T-cell (primary cell): ENCODE results near the gene DAB2IP. TPM values are rescaled to one million over a fixed set of nuclear protein-coding genes. Genes with fewer than 3 reads are reported as not detected.

ENCODE experiments used
- ATAC-seq, 4 experiments: fragments of 200-7000 bp in 3 of 4; fragments of 150-1000 bp in 1 of 4; cut with Tn5 transposase; replicated peaks in 1 of 4; 1 replicate in 3 of 4; 2 replicates in 1 of 4; pipeline ENCODE4 v1.10.0; 2021; ENCODE audit warnings: moderate library complexity in 3 of 4, mild to moderate bottlenecking in 2 of 4, moderate number of reproducible peaks in 1 of 4
- CTCF ChIA-PET, 2 donors: fragments of 300-600 bp; sonication (Branson Sonifier 250); formaldehyde crosslinking; loops; one replicate each; lab custom pipeline; 2022; ENCODE audit warnings: antibody characterized with exemption in 2 of 2; lab: Charles Lee
- POLR2A ChIA-PET, 2 donors: fragments of 300-600 bp; sonication (Branson Sonifier 250); formaldehyde crosslinking; loops; one replicate each; lab custom pipeline; 2022; ENCODE audit warnings: antibody characterized with exemption in 2 of 2; lab: Charles Lee
- DNase-seq, 35 experiments: peaks; one replicate each; pipeline versions ENCODE4 v3.0.0 to v3.0.0-alpha.2; 2013 to 2023
- H3K27ac ChIP-seq: one replicate; pipeline ENCODE4 v1.5.1; 2013; ENCODE audit warnings: low read length
- H3K27me3 ChIP-seq, 2 experiments: replicated peaks in 1 of 2; 1 replicate in 1 of 2; 2 replicates in 1 of 2; pipeline versions ENCODE4 v1.6.1 to v1.7.0; 2013; ENCODE audit warnings: low read length in 1 of 2, mixed read lengths in 1 of 2; ENCODE audit not compliant: control insufficient read depth in 2 of 2, insufficient read depth in 2 of 2; ENCODE audit errors: extremely low read depth in 1 of 2
- H3K36me3 ChIP-seq, 2 donors: 1 replicate in 1 of 2; 2 replicates in 1 of 2; pipeline versions ENCODE4 v1.6.1 to v1.7.0; 2013; ENCODE audit warnings: low read length in 1 of 2; ENCODE audit not compliant: control insufficient read depth in 2 of 2, insufficient read depth in 1 of 2; ENCODE audit errors: extremely low read depth in 1 of 2
- H3K4me1 ChIP-seq, 2 experiments: 1 replicate in 1 of 2; 2 replicates in 1 of 2; pipeline versions ENCODE4 v1.6.1 to v1.7.0; 2013; ENCODE audit warnings: low read length in 2 of 2, mixed read lengths in 1 of 2; ENCODE audit not compliant: insufficient read depth in 2 of 2, control insufficient read depth in 1 of 2; ENCODE audit errors: extremely low read depth in 1 of 2
- H3K4me3 ChIP-seq, 2 donors: 1 replicate in 1 of 2; 2 replicates in 1 of 2; pipeline versions ENCODE4 v1.5.1 to v1.7.0; 2013; ENCODE audit warnings: mild to moderate bottlenecking in 2 of 2, low read length in 1 of 2, moderate library complexity in 1 of 2; ENCODE audit not compliant: control insufficient read depth in 1 of 2; ENCODE audit errors: extremely low read depth in 1 of 2
- H3K9me3 ChIP-seq: 2 replicates; pipeline ENCODE4 v1.7.0; 2013
- H3K27ac Mint-ChIP-seq, 2 donors: one replicate each; pipeline ENCODE4 v1.8.0; 2020 to 2021; ENCODE audit warnings: mild to moderate bottlenecking in 2 of 2, mixed read lengths in 2 of 2
- H3K27me3 Mint-ChIP-seq, 2 donors: one replicate each; pipeline ENCODE4 v1.8.0; 2021 to 2022; ENCODE audit warnings: mixed read lengths in 2 of 2
- H3K36me3 Mint-ChIP-seq: one replicate; pipeline ENCODE4 v1.8.0; 2021; ENCODE audit warnings: mixed read lengths
- H3K4me1 Mint-ChIP-seq, 3 donors: one replicate each; pipeline ENCODE4 v1.8.0; 2020 to 2022; ENCODE audit warnings: mixed read lengths in 3 of 3, mild to moderate bottlenecking in 1 of 3
- H3K4me3 Mint-ChIP-seq, 3 donors: one replicate each; pipeline ENCODE4 v1.8.0; 2020 to 2022; ENCODE audit warnings: mild to moderate bottlenecking in 3 of 3, mixed read lengths in 3 of 3, moderate library complexity in 3 of 3
- H3K9me3 Mint-ChIP-seq, 3 donors: one replicate each; pipeline ENCODE4 v1.8.0; 2020 to 2022; ENCODE audit warnings: mixed read lengths in 3 of 3
- WGBS: methylation state at CpG from one replicate; pipeline ENCODE4 v1.1.5; 2013; ENCODE audit warnings: missing lambda C conversion rate; ENCODE audit not compliant: insufficient coverage; 5-methylcytosine and 5-hydroxymethylcytosine counted together
- total RNA-seq, 35 experiments: library from RNA in 6 of 35; stranded (reverse) in 6 of 35; fragments of 120-200 nt in 1 of 35; gene quantifications; one replicate each; pipeline versions ENCODE4 v1.2.1 to v1.2.4 and lab custom pipeline; 2013 to 2026

DAB2IP gene
- total RNA-seq, 5 donors from 2014 or later (not counting 1 experiment from before 2014, with no cell fraction given), result 0.22 to 0.53 (median 0.34) TPM; not detected in 1

DNA sequence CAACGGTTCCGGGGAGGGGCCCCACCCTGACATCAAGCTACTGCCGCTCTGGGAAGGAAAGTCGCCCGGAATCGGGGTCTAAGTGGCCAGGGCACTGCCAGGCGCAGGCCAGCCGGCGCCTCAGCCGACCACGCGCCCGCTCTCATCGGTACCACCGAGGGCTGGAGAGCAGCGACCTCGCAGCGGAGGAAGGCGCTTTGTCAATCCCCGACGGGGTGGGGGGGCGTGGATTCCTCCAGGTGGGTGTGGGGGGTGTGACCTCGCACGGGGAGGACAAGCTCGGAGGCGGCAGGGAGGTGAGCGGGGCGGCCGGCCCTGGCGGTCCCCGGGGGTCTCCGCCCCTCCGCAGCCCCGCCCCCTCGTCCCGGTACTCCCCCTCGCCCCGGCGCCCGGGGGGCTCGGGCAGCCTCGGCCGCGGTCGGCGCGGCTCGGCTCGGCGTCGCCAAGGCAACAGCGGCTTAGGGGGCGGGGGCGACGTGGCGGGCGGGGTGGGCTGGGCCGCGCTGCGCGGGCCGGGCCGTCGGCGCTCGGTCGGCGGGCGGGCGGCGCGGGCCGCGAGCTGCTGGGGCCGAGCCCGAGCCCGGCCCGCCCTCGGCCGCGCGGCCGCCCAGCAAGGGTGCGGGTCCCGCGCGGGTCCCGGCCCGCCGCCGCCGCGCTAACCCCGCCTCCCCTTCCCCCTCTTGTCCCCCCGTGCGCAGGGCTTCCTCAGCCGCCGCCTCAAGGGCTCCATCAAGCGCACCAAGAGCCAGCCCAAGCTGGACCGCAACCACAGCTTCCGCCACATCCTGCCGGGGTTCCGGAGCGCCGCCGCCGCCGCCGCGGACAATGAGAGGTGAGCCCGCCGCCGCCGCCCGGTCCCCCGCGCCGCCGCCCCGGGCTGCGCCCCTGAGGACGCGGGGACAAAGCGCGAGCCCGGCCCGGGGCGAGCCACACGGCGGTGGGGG is 47.5 kb downstream of the DAB2IP start:
- Histone ChIP-seq H3K9me3 (no peaks in the 10 kb centered on the region), H3K4me1 (peaks cover 0 to 24% of the 10 kb centered on the region in 2 experiments), H3K27me3 (peaks cover 2 to 54% of the 10 kb centered on the region in 2 experiments), H3K36me3 (no peaks in the 10 kb centered on the region), H3K4me3 (peak overlapping the region in 1 of 2 donors; percentile 54), H3K27ac (no peak overlapping the region)
- peaks cover 14 to 17% (median 15%) of the 10 kb centered on the region in 3 donors for H3K4me1 Mint-ChIP-seq
- peak overlapping the region in 2 of 3 donors; percentile 34 to 46 for H3K4me3 Mint-ChIP-seq
- H3K27me3 Mint-ChIP-seq, result peaks cover 33 to 42% of the 10 kb centered on the region in 2 donors
- POLR2A ChIA-PET, result interaction anchor here in 1 of 2 donors (0.6 kb wide), 1 partner anchor 11 kb away, joined by 5 read pairs; no protein-coding TSS in a partner anchor
- no peaks in the 10 kb centered on the region for H3K36me3 Mint-ChIP-seq
- peak; percentile 33 to 78 (median 74) for ATAC-seq
- 2% methylated on average over 113 of the region's 130 CpGs for WGBS
- H3K9me3 Mint-ChIP-seq, result no peaks in the 10 kb centered on the region
- peak in 31 of 35 experiments; percentile 5 to 66 (median 33) for DNase-seq
- CTCF ChIA-PET, result no interaction called here
- H3K27ac Mint-ChIP-seq, result no peak overlapping the region

GRCh38 chr9:121699571-121700164 is 48.2 kb downstream of the DAB2IP start:
- H3K27me3 ChIP-seq, result peaks cover 2 to 54% of the 10 kb centered on the region in 2 experiments
- ChIA-PET POLR2A (no interaction called here), CTCF (no interaction called here)
- H3K9me3 Mint-ChIP-seq, result no peaks in the 10 kb centered on the region
- peaks cover 0 to 24% of the 10 kb centered on the region in 2 experiments for H3K4me1 ChIP-seq
- peaks cover 14 to 17% (median 15%) of the 10 kb centered on the region in 3 donors for H3K4me1 Mint-ChIP-seq
- H3K27me3 Mint-ChIP-seq, result peaks cover 38 to 42% of the 10 kb centered on the region in 2 donors
- ATAC-seq (peak in 2 of 4 experiments; percentile 15 to 28), DNase-seq (no peak)
- peak overlapping the region in 2 of 3 donors; percentile 17 to 40 for H3K4me3 Mint-ChIP-seq
- no peaks in the 10 kb centered on the region for H3K36me3 Mint-ChIP-seq
- WGBS, result 3% methylated on average over 36 of the region's 36 CpGs
- H3K36me3 ChIP-seq, result no peaks in the 10 kb centered on the region
- H3K27ac ChIP-seq, result no peak overlapping the region
- peak overlapping the region; percentile 27 to 34 for H3K4me3 ChIP-seq
- H3K27ac Mint-ChIP-seq, result no peak overlapping the region
- H3K9me3 ChIP-seq, result no peaks in the 10 kb centered on the region

DNA sequence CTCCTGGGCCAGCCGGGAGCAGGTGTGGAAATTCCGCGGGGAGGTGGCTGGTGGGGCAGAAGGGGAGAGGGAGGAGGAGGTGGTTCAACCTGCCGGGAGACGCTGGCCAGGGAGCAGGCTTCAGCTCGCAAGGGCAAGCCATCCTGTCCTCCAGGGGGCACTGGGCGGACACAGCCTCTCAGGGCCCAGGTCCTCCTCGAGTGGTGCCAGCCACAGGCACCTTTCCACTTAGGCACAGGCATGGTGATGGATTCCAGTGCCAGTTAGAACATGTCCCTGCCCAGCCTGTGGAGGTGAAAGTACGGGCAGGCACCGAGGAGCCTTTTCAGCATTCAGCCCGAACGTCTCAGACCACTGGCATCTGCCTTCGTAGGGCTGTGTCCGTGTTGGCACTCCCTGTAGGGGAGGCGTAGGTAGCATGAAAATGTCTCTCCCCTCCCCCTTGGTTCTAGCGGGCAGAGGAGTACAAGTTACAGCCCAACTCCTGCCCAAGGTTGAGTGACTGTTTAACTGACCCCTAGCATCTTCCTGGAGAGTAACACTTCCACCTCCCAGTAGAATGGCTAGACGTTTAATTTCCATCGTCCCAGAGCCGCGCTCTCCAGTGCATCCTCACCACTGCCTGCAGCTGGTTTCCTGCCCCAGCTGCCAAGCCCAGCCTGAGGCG is 48.9 kb downstream of the DAB2IP start:
- Histone ChIP-seq H3K27ac (no peak overlapping the region), H3K27me3 (peaks cover 2 to 54% of the 10 kb centered on the region in 2 experiments), H3K4me1 (peaks cover 0 to 24% of the 10 kb centered on the region in 2 experiments), H3K4me3 (peak overlapping the region in 1 of 2 donors; percentile 34), H3K9me3 (no peaks in the 10 kb centered on the region), H3K36me3 (no peaks in the 10 kb centered on the region)
- Mint-ChIP-seq H3K27ac (no peak overlapping the region), H3K9me3 (no peaks in the 10 kb centered on the region), H3K27me3 (peaks cover 39 to 43% of the 10 kb centered on the region in 2 donors), H3K4me3 (peak overlapping the region in 2 of 3 donors; percentile 13 to 40), H3K36me3 (no peaks in the 10 kb centered on the region), H3K4me1 (peaks cover 14 to 17% (median 15%) of the 10 kb centered on the region in 3 donors)
- CTCF ChIA-PET, result no interaction called here
- DNase-seq (peak in 6 of 35 experiments; percentile 4 to 21 (median 8)), ATAC-seq (peak in 1 of 4 experiments; percentile 33)
- 31% methylated on average over 16 of the region's 21 CpGs for WGBS
- POLR2A ChIA-PET, result no interaction called here

DNA sequence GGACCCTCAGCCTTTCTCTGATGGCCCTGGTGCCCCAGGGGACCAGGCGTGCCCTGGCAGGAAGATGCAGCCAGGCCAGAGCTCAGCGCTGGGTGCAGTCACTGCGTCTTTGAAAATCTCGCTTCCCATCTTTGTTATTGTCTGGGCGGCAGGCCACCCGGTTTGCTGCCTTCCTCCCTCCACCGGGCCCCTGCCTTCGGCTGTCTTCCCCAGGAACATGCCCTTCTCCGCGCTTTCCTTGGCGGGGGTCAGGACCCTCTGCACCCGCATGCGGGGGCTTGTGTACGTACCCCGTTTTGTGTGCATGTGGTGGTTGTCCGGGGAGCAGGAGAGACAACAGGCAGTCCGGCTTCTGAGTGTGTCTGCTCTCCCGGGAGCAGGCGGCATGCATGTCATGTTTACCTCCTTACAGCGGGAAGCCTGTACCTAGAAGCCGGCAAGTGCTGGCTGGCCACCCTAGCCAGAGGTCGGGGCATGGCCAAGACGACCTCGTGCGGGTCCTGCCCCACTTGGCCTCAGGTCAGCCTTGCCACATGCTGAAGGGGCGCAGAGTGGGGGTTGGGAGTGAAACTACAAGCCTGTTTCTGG is 49.5 kb downstream of the DAB2IP start:
- Histone ChIP-seq H3K27ac (no peak overlapping the region), H3K9me3 (no peaks in the 10 kb centered on the region), H3K36me3 (no peaks in the 10 kb centered on the region), H3K4me3 (no peak overlapping the region), H3K4me1 (peaks cover 0 to 24% of the 10 kb centered on the region in 2 experiments), H3K27me3 (peaks cover 2 to 51% of the 10 kb centered on the region in 2 experiments)
- Mint-ChIP-seq H3K4me1 (peaks cover 14 to 17% (median 15%) of the 10 kb centered on the region in 3 donors), H3K27ac (no peak overlapping the region), H3K36me3 (no peaks in the 10 kb centered on the region), H3K27me3 (peaks cover 39 to 40% of the 10 kb centered on the region in 2 donors), H3K4me3 (peak overlapping the region in 1 of 3 donors; percentile 40), H3K9me3 (no peaks in the 10 kb centered on the region)
- POLR2A ChIA-PET, result no interaction called here
- ATAC-seq (no peak), DNase-seq (no peak)
- 77% methylated on average over 21 of the region's 26 CpGs for WGBS
- CTCF ChIA-PET, result no interaction called here

DNA sequence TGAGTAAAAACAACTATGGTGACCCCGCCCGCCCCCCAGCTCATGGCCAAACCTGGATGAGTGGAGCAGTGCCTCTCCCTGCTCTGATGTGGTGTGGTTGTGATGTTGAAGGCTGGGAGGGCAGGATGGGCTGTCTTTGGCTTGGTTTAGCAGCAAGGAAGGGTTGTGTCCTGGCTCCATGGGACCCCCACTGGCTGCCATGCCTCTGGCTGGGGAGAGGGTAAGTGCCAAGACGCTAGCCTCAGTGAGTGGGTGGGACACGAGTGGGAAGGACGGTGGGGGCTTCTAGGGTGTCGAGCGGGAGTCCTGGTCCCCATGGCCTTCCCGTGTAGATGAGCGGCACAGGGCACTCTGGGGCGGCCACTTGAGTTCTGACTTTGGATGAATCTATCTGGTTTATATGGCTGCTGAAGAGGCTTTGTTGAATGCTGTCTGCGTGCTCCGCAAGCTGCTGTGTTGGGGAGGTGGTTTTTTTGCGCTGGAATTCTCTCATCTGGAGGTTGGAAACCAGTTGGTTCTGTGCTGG is 50.4 kb downstream of the DAB2IP start:
- H3K27me3 Mint-ChIP-seq, result peaks cover 36 to 40% of the 10 kb centered on the region in 2 donors
- WGBS, result 93% methylated on average over 8 of the region's 13 CpGs
- no peak overlapping the region for H3K4me3 ChIP-seq
- DNase-seq, result no peak
- no peaks in the 10 kb centered on the region for H3K9me3 ChIP-seq
- no peaks in the 10 kb centered on the region for H3K36me3 Mint-ChIP-seq
- H3K4me1 Mint-ChIP-seq, result peaks cover 14 to 15% (median 15%) of the 10 kb centered on the region in 3 donors
- H3K4me3 Mint-ChIP-seq, result no peak overlapping the region
- H3K4me1 ChIP-seq, result peaks cover 0 to 24% of the 10 kb centered on the region in 2 experiments
- CTCF ChIA-PET, result interaction anchor here in 1 of 2 donors (0.6 kb wide), 1 partner anchor 12 kb away, joined by 4 read pairs; no protein-coding TSS in a partner anchor
- POLR2A ChIA-PET, result interaction anchor here (0.5 to 0.6 kb wide), 2 partner anchors 46 to 236 kb away, joined by 3 to 4 read pairs; no protein-coding TSS in a partner anchor
- H3K27me3 ChIP-seq, result peaks cover 2 to 49% of the 10 kb centered on the region in 2 experiments
- H3K9me3 Mint-ChIP-seq, result no peaks in the 10 kb centered on the region
- ATAC-seq, result no peak
- H3K36me3 ChIP-seq, result no peaks in the 10 kb centered on the region
- no peak overlapping the region for H3K27ac ChIP-seq
- no peak overlapping the region for H3K27ac Mint-ChIP-seq
